GM13977 (cell line): ENCODE results near the gene MCTP2.

Experiments used
- DNase-seq: peaks from one replicate; pipeline ENCODE4 v3.0.0; 2012; ENCODE audit warnings: low spot score
- in situ Hi-C: fragments of 300-500 bp; cut with MboI; formaldehyde crosslinking; loops from one replicate; pipeline ENCODE4 v1.12.0; 2022; ENCODE audit warnings: low sequenced_read_pairs, low pct_unique_long_range_greater_than_20kb, mixed read lengths, inconsistent platforms; ENCODE audit not compliant: unreplicated experiment
- TF ChIP-seq, protein P1 (sequence below): IDR thresholded peaks from 2 replicates; pipeline ENCODE4 v1.5.1; 2012; ENCODE audit warnings: mild to moderate bottlenecking, control low read depth; ENCODE audit not compliant: insufficient read depth; ENCODE audit errors: extremely low read depth, missing control alignments

The MCTP2 gene

DNA sequence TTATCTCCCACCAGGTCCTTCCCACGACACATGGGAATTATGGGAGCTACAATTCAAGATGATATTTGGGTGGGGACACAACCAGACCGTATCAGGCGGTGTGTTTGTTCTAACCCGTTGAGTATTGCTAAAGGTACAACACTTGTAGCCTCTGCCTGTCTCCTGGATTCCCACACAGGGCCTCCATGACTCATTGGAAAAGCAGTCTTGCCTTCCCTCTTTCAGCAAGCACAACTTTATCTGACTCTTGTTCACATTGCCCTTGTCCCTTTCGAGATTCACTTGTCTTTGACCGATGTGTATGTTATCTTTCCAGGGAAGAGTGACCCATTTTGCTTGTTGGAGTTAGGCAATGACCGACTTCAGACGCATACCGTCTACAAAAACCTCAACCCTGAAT lies 152.3 kb downstream of the MCTP2 start:
- in situ Hi-C loops, result no loop called here

GRCh38 chr15:94385441-94385840 lies 154.1 kb downstream of the MCTP2 start:
- in situ Hi-C loops, result no loop called here
- no peak for DNase-seq
- TF ChIP-seq, protein P1, sequence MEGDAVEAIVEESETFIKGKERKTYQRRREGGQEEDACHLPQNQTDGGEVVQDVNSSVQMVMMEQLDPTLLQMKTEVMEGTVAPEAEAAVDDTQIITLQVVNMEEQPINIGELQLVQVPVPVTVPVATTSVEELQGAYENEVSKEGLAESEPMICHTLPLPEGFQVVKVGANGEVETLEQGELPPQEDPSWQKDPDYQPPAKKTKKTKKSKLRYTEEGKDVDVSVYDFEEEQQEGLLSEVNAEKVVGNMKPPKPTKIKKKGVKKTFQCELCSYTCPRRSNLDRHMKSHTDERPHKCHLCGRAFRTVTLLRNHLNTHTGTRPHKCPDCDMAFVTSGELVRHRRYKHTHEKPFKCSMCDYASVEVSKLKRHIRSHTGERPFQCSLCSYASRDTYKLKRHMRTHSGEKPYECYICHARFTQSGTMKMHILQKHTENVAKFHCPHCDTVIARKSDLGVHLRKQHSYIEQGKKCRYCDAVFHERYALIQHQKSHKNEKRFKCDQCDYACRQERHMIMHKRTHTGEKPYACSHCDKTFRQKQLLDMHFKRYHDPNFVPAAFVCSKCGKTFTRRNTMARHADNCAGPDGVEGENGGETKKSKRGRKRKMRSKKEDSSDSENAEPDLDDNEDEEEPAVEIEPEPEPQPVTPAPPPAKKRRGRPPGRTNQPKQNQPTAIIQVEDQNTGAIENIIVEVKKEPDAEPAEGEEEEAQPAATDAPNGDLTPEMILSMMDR, result no peak

More for the DNA sequence above, 152.3 kb downstream of the MCTP2 start:
- TF ChIP-seq, protein P1, result no peak
- no peak for DNase-seq

DNA sequence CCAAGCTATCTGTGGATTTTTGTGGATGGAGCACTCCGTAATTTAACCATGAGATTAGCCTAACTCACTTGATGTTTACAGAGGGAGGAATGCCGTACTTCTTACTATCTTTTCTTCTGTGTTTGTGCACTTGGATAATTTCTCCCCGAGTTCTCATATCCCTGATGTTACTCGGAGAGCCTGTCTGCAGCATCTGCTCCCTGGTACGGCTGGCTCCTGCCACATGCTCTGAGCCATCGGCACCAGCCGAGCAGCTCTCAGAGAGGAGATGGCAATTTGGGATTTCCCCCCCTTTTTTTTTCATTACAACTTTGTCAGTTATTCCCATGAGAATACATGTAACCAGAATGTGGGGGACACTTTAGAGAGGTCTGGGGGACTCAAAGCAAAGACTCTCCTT lies 155.0 kb downstream of the MCTP2 start:
- TF ChIP-seq, protein P1, result no peak
- in situ Hi-C loops, result no loop called here
- DNase-seq, result no peak

DNA sequence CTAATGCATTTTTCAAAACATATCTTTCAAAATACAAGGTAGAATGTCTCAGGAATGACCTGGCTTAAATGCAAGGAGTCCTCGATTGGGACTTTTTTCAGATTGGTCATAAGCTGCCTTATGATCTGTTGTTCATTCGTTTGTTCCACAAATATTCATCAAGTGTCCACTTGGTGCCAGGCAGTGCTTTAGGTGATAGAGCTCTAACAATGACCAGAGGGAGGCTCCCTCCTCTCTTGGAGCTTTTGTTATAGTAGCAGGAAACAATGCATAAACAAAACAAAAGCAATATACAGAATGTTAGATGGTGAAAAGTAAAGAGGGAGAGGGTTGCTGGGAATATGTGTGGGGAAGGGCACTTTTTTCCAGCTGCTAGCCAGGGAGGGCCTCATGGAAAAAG lies 156.1 kb downstream of the MCTP2 start:
- in situ Hi-C loops, result no loop called here
- no peak for DNase-seq

GRCh38 chr15:94387849-94388441 lies 156.6 kb downstream of the MCTP2 start:
- no peak for DNase-seq
- TF ChIP-seq, protein P1, result no peak
- in situ Hi-C loops, result no loop called here

More for the DNA sequence above, 156.1 kb downstream of the MCTP2 start:
- TF ChIP-seq, protein P1, result no peak

- DNase-seq, result no peak
- in situ Hi-C loops, result no loop called here
These were observed 164.3 kb downstream of the MCTP2 start for GRCh38 chr15:94395640-94396039.

More at GRCh38 chr15:94395640-94396039, 164.3 kb downstream of the MCTP2 start:
- TF ChIP-seq, protein P1, result no peak
